Measurements from ENCODE around the gene BEST4. TPM values are rescaled to one million over a fixed set of nuclear protein-coding genes. Genes with fewer than 3 reads are reported as not detected.

Gene BEST4
- total and polyA plus RNA-seq, 2 of the 13 experiments (the other 11 are each of a cell fraction or from before 2014, with no cell fraction given): 0.77 to 1.4 TPM

- TF ChIP-seq BRF2 (CRISPR knock-in tag; IDR thresholded peaks at IDR 0.05) (no peak), ZNF205 (CRISPR knock-in tag; IDR thresholded peaks at IDR 0.05) (no peak; the same call in 1 of the 2 replicates), ZNF850 (CRISPR knock-in tag; conservative IDR thresholded peaks at IDR 0.05) (peak; percentile 80; the same call in 1 of the 2 replicates), ZNF614 (CRISPR knock-in tag; IDR thresholded peaks at IDR 0.05; ENCODE audit: borderline replicate concordance) (no peak), THYN1 (CRISPR knock-in tag; IDR thresholded peaks at IDR 0.05; ENCODE audit: borderline replicate concordance, low read depth) (no peak), PITX1 (CRISPR knock-in tag; IDR thresholded peaks at IDR 0.05) (0 out of 2 replicates have a peak, but pooled peaks have one; percentile 7), ARNT (IDR thresholded peaks at IDR 0.05) (no peak), ZFP1 (CRISPR knock-in tag; IDR thresholded peaks at IDR 0.05) (no peak), ELF3 (CRISPR knock-in tag; IDR thresholded peaks at IDR 0.05) (peak; percentile 60; the same call in 1 of the 2 replicates), ZNF749 (CRISPR knock-in tag; IDR thresholded peaks at IDR 0.05; ENCODE audit: borderline replicate concordance) (0 out of 2 replicates have a peak, but pooled peaks have one; percentile 55), CEBPB (IDR thresholded peaks at IDR 0.05; ENCODE audit: borderline replicate concordance, low read depth, low read length) (no peak), RELA (CRISPR knock-in tag; IDR thresholded peaks at IDR 0.05) (no peak), ZFX (CRISPR knock-in tag; IDR thresholded peaks at IDR 0.05; ENCODE audit: low read depth) (peak; percentile 91), MNT (IDR thresholded peaks at IDR 0.05) (no peak), KLF11 (CRISPR knock-in tag; IDR thresholded peaks at IDR 0.05) (no peak), KLF6 (CRISPR knock-in tag; IDR thresholded peaks at IDR 0.05) (peak; percentile 79; the same call in 1 of the 2 replicates), DNMT1 (CRISPR knock-in tag; IDR thresholded peaks at IDR 0.05) (no peak), NR0B2 (CRISPR knock-in tag; IDR thresholded peaks at IDR 0.05) (0 out of 2 replicates have a peak, but pooled peaks have one; percentile 67), DMTF1 (CRISPR knock-in tag; IDR thresholded peaks at IDR 0.05) (no peak), TRAFD1 (CRISPR knock-in tag; IDR thresholded peaks at IDR 0.05; ENCODE audit: borderline replicate concordance) (no peak), ZNF3 (CRISPR knock-in tag; IDR thresholded peaks at IDR 0.05) (no peak), ZSCAN12 (CRISPR knock-in tag; IDR thresholded peaks at IDR 0.05) (no peak)
Observed at GRCh38 chr1:44784094-44785028, 3.6 kb downstream of the BEST4 start (continued).

Data from HepG2 (cell line).